A673 (cell line): Measurements from ENCODE around the gene CCDC190.

Experiments used
- CTCF ChIP-seq: fragments of 300-800, 200-600 bp; sonication (generic); conservative IDR thresholded peaks from 2 replicates; pipeline ENCODE4 v1.5.1; 2017; ENCODE audit warnings: low read depth, mild to moderate bottlenecking, antibody characterized with exemption, low read length, moderate library complexity, mixed read lengths
- EZH2 ChIP-seq: fragments of 200-600 bp; sonication (generic); IDR thresholded peaks from 2 replicates; pipeline ENCODE4 v1.6.1; 2017; ENCODE audit warnings: borderline replicate concordance, low read depth, mild to moderate bottlenecking, mixed read lengths, antibody characterized with exemption, low read length; ENCODE audit not compliant: poor library complexity, severe bottlenecking

GRCh38 chr1:162844153-162844552 is 16.8 kb downstream of the CCDC190 start:
- no peak for TF ChIP-seq CTCF
- TF ChIP-seq EZH2: no peak
